AG10803 (cell line): ENCODE data around the gene NMRK2.
"Not testable (repeated sequence)": the region's sequence is repeated elsewhere in the genome, so short reads cannot be mapped to it uniquely, and the experiment has no call there.

Experiments used
- DNase-seq: peaks from one replicate; pipeline ENCODE4 v3.0.0; 2010; ENCODE audit warnings: low read depth
- H3K4me3 ChIP-seq: 2 replicates; pipeline ENCODE4 v1.5.1; 2011; ENCODE audit warnings: mild to moderate bottlenecking, low read length, control low read depth
- CTCF ChIP-seq: conservative IDR thresholded peaks from 2 replicates; pipeline ENCODE4 v1.5.1; 2011; ENCODE audit warnings: mild to moderate bottlenecking, low read length, control low read depth, inconsistent platforms

NMRK2 gene

DNA sequence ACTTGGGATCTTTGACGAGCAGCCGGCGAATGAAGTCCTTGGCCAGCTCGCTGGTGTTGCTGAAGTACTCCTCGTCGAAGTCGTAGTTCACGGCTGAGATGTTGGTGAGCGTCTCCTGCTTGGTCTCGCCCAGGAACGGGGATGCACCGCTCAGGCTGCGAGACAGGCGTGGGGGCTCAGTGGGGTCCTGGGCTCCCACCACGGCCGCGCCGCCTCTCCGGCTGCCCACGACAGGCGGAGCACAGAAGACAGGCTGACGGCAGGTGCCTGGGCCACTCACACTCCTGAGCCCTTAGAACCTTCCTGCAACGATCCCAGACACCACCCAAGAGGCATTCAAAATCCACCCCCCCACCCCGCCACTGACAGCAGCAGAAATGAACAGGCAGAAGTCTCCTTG, 28.1 kb downstream of the NMRK2 start:
- no peak overlapping the region for H3K4me3 ChIP-seq
- TF ChIP-seq CTCF = no peak
- DNase-seq = no peak

GRCh38 chr19:3963458-3964255, 30.8 kb downstream of the NMRK2 start:
- H3K4me3 ChIP-seq = no peak overlapping the region
- no peak for DNase-seq
- TF ChIP-seq CTCF = no peak

DNA sequence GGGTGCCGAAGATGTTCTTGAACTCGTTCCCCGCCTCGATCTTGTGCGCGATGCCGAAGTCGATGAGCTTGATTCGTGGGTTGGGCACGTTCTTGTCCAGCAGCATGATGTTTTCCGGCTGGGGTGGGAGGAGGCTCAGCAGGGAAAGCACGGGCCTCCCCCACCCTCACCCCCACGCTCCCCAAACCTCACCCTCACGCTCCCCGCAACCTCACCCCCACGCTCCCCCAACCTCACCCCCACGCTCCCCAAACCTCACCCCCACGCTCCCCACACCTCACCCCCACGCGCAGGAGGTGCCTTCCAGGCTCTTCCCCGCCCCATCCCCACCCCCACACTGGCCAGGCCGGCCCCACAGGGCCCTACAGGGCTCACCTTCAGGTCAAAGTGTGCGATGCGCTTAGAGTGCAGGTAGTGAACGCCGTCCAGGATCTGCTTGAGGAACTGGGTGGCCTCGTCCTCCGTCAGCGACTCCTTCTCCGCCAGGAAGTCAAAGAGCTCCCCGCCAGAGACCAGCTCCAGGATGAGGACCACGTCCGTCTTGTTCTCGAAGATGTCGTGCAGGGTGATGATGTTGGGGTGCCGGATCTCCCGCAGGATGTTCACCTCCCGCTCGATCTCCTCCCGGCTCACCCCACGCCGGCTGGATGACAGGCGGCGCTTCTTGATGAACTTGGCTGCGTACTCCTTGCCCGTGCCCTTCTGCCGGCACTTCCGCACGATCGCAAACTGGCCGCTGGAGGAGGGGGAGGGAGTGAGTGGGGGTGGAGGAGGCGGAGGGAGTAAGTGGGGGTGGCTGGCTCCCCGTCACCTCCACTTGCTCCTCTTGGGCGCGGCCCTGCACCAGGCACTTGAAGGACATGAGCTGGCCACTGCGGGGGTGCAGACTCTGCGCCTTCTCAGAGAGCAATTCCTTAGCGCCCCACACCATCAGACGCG, 31.7 kb downstream of the NMRK2 start:
- no peak overlapping the region for H3K4me3 ChIP-seq
- DNase-seq = no peak
- TF ChIP-seq CTCF = no peak

DNA sequence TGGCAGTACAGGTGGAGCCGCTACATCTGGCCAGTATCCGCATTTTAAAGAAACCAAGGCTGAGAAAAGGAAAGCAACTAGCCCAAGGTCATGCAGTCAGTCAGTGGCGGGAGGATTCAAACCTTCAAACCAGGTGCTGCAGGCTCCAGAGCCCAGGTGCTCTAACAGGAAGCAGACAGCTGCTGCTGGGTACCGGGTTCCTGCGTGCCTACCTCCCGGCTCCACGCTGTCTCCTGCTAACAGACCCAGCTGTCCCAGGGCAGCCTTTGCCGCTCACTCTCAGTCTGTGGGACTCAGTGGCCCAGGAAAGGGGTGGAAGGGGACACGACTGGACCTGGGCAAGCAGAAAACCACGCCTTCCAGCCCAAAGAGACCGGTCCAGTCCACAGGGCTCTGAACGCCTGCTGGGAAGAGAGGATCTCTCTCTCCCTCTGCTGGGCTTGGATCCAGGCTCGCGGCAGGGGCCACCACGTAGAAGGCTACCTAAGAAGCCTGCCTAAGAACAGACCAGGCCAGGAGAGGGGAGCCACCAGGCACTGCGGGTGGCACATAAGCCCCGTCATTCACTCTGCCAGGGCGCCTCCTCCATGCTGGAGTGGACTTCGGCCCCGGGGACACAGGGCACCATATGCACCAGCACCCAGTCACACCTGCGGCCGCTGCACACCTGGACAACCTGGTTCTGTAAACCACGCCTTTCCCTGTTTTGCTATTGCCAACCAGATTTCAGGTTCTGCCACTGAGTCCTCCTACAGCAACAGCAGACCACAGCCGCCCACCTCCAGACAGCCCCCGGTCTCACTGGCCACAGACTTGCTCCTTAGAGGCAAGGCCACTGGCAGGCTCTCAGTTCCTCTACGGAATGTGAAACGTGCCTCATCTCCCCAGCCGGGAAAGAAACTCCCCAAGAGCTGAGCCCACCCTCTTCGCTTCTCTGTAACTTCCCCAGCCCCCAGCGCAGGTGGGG, 33.5 kb downstream of the NMRK2 start:
- no peak overlapping the region for H3K4me3 ChIP-seq
- no peak for DNase-seq
- TF ChIP-seq CTCF = no peak

GRCh38 chr19:3967983-3968382, 35.1 kb downstream of the NMRK2 start:
- H3K4me3 ChIP-seq, DNase-seq: not testable (repeated sequence)

GRCh38 chr19:3968556-3969434, 35.9 kb downstream of the NMRK2 start:
- TF ChIP-seq CTCF = no peak
- H3K4me3 ChIP-seq = peak overlapping the region; percentile 94
- DNase-seq = peak; percentile 99
